IMR-90 (cell line): Measurements from ENCODE around the gene CCNC.

Experiments used
- CEBPB ChIP-seq: IDR thresholded peaks from 2 replicates; pipeline ENCODE4 v1.6.1; 2012; ENCODE audit warnings: low read depth, low read length, improper control_type of control experiment
- TF ChIP-seq, protein P1 (sequence below): conservative IDR thresholded peaks from 2 replicates; pipeline ENCODE4 v1.5.1; 2012; ENCODE audit warnings: mild to moderate bottlenecking, low read depth, low read length, improper control_type of control experiment

DNA sequence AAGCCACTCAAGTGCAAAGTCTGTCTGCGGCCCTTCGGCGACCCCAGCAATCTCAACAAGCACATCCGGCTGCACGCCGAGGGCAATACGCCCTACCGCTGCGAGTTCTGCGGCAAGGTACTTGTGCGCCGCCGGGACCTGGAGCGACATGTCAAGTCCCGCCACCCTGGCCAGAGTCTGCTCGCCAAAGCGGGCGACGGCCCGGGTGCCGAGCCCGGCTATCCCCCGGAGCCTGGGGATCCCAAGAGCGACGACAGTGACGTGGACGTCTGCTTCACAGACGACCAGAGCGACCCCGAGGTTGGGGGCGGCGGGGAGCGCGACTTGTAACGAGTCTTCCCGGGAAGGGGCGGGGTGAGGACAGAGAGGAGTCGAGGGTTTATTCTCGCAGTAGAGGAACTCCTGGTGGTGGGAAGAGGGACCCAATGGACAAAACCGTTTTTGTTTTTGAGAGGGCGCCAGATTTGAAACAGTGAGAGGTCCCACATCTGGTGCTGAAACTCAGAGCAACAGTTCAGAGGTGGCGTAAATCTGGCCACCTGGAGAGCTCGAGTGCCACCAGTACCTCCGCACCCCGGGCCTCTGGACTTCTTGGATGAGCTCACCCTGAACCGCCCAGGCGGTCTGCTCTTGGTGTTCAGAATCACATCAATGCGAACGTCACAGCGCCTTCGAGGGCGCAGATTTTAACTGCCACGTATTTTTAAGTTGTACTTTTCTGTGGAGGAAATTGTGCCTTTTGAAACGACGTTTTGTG, 46.1 kb upstream of the CCNC start:
- TF ChIP-seq CEBPB: no peak
- TF ChIP-seq, protein P1, sequence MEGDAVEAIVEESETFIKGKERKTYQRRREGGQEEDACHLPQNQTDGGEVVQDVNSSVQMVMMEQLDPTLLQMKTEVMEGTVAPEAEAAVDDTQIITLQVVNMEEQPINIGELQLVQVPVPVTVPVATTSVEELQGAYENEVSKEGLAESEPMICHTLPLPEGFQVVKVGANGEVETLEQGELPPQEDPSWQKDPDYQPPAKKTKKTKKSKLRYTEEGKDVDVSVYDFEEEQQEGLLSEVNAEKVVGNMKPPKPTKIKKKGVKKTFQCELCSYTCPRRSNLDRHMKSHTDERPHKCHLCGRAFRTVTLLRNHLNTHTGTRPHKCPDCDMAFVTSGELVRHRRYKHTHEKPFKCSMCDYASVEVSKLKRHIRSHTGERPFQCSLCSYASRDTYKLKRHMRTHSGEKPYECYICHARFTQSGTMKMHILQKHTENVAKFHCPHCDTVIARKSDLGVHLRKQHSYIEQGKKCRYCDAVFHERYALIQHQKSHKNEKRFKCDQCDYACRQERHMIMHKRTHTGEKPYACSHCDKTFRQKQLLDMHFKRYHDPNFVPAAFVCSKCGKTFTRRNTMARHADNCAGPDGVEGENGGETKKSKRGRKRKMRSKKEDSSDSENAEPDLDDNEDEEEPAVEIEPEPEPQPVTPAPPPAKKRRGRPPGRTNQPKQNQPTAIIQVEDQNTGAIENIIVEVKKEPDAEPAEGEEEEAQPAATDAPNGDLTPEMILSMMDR: no peak
